Transverse colon (tissue), 4 donors: ENCODE results near the gene COPS7A.

Source experiments
- CTCF ChIP-seq, 5 experiments: fragments of 200-600 bp in 3 of 5; fragments of 450-650 bp in 2 of 5; sonication (generic) in 3 of 5; IDR thresholded peaks; 1 replicate in 2 of 5; 2 replicates in 3 of 5; pipeline ENCODE4 v1.5.1; 2016 to 2017; ENCODE audit warnings: antibody characterized with exemption in 5 of 5, inconsistent platforms in 3 of 5, mild to moderate bottlenecking in 2 of 5, moderate library complexity in 1 of 5
- POLR2AphosphoS5 ChIP-seq, 3 donors: sonication (generic); formaldehyde crosslinking; IDR thresholded peaks; one replicate each; pipeline ENCODE4 v1.6.1; 2016; ENCODE audit warnings: antibody characterized with exemption in 3 of 3

- no peak for TF ChIP-seq CTCF (IDR thresholded peaks at IDR 0.05)
- TF ChIP-seq POLR2AphosphoS5 (IDR thresholded peaks at IDR 0.05), result no peak
Observed at GRCh38 chr12:6722863-6723262, 983 bp upstream of the COPS7A start.
